NCI-H748 treated with DMSO at 0.1 percent for 48 hours (cell line): ENCODE data around the gene TLE4.

Experiments used
- DNase-seq: peaks from one replicate; lab custom pipeline; 2025; lab: John Stamatoyannopoulos, UW

The TLE4 gene

DNA sequence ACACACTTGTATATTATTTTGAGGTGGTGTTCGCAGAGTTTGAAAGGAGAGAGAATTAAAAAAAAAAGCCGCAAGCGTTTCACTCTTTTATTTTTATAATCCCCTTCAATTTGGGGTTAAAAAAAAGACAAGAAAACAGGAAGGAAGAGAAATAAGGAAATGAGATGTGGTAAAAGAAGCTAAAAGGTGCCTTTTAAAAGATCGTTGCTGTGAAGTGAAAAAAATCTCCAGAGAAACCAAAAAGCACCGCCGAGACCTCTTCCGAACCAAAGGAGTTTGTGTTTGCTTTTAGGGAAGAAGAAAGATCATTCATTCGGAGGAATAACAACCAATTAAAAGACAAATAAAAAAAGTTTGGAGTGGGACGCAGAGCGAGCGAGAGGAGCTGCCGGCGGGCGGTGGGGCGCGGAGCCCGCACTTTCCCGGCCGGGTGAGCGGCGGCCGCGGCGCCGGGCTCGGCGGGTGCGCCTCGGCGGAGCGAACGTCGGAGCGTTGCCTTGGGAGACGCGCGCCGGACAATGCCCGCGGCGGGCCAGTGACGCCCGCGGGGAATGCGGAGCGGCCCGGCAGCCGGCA lies 355 bp downstream of the TLE4 start:
- DNase-seq: no peak

DNA sequence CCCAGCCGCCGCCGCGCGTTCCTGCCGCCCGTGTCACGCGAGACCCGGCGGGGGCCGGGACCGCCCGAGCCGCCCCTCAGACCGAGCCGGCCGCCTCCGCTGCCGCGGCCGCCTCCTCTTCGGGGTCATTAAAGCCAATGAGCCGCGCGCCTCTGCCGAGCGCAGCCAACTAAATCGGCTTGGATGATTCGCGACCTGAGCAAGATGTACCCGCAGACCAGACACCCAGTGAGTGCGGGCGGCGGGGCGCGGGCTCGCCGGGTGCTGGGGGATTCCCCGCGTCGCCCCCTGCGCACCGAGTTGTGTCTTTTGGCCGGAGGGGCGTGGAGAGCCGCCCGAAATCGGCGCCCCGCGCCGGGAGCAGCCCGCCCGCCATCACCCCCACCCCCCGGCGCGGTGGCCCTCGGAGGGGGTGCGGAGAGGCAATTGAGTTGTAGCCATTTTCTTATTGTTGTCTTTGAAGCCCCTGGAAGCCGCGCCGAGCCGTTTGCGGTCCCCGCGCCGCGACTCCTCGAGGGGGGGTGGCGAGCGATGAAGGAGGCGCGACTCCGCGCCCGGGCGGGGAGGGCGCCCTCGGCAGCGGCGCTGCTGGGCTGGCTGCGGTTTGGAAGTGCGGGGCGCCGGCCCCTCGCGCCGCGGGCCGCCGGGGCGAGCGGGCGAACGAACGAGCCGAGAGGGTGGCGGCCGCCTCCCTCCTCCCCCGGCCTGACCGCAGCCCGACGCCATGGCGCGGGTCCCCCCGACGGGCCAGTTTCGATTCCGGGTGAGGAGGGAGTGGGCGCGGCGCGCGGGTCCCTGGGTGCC lies 1.0 kb downstream of the TLE4 start:
- no peak for DNase-seq

DNA sequence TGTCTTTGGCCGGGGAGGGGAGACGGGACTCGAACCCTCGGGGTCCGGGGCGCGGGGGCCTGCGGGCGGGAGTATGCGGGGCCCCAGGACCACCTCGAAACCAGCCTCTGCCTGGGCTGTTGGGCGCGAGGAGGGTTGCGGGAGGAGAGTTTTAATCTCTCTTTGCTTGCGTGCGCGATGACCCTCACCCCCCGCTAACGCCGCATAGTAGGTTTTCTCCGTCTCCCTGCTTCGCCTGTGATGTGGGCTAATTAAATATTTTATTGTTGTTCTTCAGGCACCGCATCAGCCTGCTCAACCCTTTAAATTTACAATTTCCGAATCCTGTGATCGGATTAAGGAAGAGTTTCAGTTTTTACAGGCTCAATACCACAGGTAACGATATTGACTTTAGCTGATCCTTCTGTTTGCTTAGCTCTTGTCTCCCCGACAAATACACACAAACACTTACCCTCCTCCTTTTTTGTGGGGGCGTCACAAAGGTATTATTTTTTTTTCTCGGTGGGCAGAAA lies 1.7 kb downstream of the TLE4 start:
- no peak for DNase-seq

DNA sequence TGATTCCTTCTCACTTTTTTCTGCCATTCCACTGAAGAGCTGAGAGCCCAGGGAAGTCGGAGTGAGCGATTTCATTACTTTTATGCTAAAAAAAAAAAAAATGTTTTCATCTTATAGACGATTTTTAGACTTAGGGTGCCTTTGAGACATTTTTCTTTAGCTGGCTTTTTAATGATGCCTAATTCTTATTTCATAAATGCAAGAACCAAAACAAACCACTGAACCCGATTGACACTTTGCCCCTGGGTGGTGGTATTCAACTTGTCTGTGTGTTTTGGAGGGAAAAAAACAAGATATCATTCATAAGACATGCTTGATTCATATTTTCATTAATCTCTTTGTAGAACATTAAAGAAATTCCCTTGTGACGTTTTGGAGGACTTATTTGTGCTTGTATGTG lies 2.4 kb downstream of the TLE4 start:
- DNase-seq: no peak

DNA sequence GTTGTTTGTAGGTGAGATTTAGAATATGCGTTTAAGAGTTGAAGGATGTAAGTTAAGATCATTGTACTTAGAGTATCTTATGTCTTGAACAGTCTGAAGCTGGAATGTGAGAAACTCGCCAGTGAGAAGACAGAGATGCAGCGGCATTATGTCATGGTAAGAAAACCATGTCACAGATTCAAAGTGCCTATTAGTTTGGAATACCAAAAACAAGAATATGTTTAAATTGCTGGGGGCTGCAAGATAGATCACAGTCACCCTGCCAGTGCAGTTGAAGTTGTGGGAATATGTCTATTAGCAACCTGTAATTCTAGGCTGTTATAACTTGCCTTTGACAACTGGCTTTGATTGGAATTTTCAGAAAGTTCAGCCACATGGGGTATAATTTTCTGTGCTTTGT lies 3.0 kb downstream of the TLE4 start:
- DNase-seq: no peak

DNA sequence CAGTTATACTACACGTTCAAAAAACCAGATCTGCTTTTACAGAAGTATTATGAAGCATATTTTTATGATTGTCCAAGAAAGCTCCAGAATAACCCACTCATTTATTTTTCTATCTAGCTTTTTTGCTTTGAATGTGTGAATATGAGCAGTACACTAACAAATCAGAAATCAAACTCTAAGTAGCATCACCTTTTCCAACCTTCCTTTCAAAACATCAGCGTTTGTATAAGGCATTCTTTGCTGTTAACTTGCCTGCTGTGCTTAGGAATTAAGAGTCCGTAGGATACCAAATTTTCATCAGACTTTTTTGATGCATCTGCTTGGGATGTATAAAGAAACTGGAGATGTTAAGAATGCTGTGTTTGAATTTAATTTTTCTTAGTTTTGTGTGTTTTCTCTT lies 3.8 kb downstream of the TLE4 start:
- no peak for DNase-seq

DNA sequence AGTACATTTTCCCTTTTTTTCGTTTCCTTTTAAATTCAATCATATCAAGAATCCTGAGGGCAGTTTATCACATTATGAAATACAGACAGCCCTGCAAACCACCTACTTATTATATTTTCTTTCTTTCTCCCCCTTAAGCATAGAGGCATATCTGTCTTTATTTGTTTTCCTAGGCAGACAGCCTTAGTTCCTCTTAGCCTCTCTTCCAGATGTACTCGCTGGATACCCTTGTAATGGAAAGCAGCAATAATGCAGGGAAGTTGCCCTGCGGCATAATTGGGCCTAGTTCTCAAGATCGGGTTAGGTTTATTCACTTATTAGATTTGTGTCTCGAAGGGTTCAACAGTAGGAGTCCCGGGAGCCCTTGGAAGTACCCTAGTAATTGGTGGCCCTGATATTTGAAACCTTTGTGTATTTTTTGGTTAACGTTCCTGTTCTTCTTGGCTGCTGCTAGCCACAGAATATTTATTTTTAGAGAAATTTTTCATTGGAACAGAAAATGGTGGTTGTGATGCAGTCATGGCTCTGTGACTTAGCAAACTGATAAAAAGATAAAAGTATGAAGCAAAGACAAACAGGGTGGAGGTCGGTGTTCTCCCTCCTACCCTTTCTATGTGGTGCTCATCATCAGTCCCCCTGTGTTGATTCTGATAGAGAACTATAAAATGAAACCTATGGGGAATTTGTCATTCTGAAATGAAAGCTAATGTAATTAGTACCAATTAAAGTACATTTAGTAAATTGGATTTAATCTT lies 6.4 kb downstream of the TLE4 start:
- DNase-seq: no peak

DNA sequence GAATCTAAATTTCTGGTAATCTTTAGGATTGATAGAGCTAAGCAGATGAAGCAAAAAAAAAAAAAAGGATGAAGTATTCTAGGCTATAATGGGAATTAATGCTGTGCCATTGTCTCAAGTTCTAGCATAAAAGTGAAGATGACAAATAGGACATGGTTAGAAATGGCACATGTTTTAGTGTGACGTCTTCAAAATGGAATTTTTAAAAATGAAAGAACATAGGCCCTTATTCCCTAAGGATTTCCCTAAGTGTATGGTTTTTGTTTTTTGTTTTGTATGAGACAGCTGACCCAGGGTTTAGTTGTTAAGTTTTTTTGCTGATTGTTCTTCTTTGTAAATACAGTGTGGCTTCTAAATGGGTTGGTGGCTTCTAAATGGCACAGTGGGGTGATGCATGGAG lies 7.1 kb downstream of the TLE4 start:
- DNase-seq: no peak

DNA sequence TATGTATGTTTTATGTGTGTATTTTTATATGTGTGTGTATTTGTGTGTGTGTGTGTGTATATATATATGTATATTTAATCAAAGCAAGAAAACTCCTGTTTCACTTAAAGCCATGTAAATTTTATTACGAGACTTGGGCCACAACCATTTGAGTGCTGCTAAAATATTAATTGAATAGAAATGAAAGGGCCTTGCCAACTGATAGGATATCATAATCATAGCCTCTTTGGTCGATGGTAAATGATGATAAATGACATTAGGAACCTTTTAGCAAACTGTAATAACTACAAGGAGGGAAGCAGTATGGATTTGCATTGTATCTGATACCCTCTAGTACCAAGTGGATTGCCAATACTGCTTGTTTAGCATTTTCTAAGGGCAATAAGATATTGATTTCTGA lies 7.9 kb downstream of the TLE4 start:
- no peak for DNase-seq

DNA sequence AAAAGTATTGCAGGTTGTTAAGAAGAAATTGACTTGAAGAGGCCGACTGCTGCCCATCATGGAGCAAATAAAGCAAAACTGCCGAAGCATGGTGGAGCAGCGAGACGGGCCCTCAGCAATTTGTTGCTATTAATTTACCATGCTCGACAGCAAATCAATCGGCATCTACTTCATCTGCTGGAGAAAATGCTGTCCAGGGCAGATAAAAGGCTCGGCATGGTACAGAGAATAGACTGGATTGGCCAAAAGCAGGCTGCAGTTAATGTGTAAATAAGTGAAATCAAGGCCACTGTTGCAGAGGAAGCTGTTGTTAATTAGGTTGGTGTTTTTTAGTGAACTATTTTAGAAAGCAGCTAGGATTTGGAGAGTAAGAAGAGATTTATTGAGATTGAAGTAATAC lies 8.3 kb downstream of the TLE4 start:
- no peak for DNase-seq

DNA sequence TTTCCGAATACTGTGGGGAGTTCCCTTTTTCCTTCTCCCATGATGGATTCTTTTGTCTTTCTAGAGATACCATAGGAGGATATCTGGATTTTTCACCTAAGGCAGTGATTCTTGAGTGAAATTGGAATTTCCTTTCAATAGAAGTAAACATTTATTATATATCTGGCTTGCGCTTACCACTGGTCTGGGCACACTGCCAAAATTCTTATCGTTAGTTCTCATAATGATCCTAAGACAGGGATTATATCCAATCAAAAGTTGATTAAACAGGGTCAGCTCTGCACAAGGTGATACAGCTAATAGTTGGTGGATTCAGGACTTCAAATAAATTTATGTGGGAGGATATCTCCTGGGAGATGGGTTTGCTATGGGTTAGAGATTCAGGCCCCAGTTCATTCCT lies 9.6 kb downstream of the TLE4 start:
- DNase-seq: no peak

DNA sequence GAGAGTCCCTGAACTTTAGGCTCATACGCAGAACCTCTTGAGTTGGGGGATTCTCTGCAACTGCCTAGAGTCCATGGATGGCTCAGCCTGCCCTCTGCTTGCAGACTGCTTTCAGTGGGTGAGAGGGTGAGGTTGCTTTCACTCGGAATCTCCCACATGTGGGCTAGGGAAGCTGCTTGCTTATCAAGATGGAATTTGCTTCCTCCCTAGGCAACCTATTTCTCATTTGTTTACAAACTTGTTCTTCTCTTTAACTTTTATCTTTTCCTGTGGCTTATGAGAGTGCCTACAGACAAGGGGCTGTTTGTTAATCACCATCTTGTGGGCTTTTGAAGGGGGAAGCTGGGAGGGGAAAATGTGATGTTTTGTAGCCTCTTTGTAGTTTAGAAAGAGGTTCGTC lies 10.0 kb downstream of the TLE4 start:
- DNase-seq: no peak

DNA sequence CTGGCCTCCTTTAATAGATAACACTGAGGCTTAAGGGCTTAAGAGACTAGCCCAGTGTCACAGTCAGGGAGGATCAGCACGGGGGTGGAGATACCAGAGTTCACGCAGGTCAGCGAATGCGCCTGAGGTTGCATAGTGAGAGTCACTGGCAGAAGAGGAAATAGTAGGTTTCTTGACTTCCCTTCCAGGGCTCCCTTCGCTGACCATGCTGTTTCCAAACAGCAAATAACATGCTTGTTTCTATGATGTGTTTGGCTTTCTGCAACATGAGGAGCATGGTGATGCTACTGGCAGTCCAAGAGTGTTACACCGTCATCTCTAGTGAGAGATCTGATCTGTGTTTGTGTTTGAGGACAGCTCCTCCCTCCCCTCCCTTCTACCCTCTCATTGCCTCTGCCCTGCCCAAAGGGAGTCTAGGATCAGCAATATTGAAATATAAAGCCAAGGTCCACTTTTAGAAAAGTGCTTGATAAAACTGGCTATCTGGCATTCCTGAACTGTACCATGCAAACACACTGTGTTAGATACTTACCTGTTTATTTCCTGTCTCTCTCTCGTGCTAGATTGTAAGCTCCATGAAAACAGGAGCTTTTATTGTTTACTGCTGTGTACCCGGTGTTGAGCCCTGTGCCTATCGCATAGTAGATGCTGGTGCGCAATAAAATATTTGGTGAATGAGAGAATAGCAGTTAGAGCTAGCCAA lies 12.3 kb downstream of the TLE4 start:
- no peak for DNase-seq

DNA sequence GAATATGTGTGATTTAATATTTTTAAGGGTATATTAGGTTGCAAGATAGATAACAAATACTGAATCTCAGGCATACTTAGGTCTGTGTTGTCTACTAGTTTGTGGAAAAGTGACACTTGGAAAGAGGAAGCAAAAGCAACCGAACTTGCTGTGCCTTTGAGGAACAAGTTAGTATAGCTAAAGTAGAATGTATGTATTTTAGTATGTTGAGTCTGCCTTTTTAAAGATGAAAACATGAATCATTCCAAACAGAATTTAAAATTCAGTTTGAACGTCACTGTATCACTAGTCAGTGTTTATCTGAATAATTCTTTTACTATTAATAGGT lies 12.9 kb downstream of the TLE4 start:
- no peak for DNase-seq

DNA sequence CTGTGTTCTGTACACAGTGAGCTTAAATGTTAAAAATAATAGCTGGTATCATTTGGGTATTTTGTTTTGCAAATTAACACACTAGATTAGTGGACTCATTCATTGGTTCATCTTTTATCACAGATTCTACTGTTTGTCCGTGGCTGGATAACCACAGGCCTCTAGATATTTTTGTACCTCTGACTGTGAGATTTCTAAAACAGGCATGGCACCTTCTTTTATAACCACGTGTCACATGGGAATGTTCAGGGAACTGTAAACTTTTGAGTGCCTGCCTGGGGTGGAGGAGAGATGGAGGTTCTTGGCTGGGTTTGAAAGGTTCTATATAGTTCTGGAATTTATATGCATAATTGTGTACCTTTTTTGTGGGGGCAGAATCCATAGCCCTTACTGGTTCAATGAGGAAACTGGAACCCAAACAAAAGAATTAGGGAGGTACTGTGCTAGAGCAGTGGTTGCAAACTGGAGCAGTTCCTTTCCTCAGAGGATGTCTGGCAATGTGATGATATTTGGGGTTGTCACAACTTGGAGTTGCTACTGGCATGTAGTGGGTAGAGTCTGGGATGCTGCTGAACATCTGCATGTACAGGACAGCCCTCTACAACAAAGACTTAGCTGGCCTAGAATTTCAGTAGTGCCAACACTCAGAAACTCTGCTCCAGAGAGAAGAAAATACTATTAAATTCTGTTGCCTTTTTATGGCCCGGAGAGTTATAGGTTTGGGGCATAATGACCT lies 16.9 kb downstream of the TLE4 start:
- no peak for DNase-seq

DNA sequence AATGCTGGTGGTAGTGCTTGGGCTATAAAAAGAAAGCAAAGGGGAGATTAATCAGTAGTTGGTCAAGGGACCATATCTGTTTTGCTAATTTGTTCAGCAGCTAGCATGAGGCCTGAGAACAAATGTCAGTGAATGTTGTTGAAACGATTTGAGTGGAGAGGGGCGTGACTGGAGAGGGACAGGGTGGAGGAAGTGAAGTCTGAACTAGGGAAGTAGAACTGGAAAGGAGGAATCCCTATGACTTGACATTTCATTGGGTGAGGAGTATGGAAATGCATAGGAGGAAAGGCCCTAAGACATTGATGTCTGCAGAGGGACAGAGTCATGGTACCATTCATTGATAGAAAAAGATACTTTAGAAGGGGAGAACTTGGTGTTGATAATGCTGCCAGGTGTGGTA lies 19.7 kb downstream of the TLE4 start:
- DNase-seq: no peak

DNA sequence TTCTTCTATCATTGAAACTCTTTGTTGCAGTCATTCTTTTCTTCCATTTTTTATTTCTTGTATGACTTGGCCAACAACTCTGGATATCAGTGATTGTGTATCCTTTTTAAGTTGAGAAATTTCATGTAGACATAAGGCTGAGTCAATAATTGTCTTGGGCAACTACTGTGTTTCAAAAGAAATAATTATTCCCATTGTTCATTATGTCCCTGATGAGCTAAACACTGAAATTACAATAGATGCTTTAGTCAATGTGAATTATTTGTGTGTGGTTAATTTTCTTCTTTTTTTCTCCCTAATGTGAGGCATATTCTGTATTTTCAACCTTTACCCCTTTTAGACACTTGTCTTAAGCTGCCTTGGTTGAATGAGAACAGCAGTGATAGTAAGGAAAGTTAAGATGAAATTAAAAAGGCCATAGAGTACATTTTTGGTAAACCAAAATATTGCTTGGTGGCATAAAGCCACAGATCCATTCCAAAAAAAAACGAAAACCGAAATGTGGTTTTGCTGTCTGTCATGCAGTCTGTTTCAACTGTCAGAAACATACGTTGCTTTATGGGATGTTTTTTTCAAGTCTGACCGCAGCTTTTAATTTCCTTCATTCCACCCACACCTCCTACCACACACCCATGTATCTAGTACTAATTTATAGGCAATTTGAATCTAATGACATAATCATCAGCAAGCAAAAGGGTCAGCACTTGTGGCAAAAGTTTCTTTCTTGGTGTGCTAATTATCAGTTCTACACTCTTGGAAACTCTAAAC lies 21.1 kb downstream of the TLE4 start:
- no peak for DNase-seq

DNA sequence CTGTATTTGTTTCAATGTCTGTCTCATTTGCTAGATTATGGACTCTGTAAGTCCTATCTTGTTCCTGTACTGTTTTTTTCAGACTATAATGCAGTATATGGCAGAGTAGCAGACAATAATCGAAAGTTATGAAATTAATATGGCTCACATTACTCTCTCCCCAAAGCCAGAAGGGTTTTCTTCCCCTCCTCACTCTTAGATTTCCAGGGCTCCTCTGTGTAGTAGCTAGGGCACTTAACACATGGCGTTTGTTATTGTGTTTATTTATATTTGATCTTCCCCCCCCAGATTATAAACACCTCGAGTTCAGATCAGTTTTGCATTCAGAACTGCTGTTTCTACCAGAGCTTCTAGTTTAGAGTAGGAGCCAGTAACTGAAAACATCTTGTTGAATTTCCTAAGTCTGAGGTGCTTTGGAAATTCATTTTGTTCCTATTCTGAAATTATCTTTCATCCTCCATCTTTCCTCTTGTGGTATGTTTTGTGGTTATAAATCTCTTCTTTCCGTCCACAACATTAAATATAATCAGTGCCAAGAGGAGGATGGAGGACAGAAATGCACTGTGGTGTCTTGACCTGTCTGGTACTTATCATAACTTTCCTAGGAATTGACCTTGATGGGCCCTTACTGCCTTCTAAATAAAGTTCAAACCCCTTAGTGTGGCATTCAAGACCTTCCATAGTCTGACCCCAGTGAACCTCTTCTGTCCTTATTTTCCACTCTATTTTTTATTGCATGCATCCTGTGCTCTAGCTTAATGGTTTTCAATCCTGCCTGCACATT lies 27.0 kb downstream of the TLE4 start:
- DNase-seq: no peak

DNA sequence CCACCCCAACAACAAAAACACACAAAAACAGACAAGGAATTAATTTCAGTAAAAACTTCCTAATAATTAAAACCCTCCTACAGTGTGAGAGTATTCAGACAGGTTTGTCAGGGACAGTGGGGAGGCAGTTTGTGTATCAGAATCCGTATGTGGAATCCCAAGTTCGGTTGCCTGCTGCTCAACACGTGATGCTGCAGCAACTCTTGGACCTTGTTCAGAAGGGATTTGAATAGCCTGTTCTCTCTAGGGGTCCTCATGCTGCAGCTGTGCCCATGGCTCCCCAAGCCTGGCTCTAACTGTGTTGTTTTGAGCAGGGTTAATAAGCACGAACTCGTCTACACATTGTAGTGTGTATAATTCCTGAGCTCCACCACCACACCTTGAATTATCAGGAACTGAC lies 28.7 kb downstream of the TLE4 start:
- no peak for DNase-seq

DNA sequence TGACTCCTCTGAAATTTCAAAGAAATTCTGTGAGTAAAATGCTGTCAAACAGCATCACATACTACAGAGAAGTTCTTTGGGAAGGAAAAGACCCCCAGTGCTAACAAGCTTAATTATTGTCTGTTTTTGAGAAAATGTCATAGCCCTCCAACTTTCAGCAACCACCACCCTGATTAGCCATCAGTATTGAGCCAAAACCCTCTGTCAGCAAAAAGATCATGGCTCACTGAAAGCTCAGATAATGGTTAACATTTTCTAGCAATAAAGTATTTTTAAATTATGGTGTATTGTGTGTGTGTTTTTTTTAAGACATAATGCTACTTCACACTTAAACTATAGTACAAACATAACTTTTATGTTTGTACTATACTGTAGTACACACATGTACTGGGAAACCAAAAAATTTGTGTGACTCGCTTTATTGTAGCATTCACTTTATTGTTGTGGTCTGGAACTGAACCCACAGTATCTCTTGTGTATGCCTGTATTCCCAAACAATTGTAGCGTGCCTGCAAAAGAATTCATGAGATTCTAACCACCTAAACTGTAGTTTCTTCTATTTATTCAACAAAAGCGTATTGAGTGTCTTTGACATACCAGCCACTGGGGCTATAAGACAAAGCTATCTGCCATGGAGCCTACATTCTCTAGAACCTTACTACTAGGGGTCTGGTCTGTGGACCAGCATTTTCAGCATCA lies 31.6 kb downstream of the TLE4 start:
- no peak for DNase-seq
